Raji (cell line): ENCODE measurements around the gene MAPK7.

ENCODE experiments used
- POLR2A ChIP-seq: IDR thresholded peaks from 2 replicates; pipeline ENCODE4 v1.6.1; 2011; ENCODE audit warnings: low read depth, low read length, control low read depth; ENCODE audit not compliant: insufficient read depth

Gene MAPK7

GRCh38 chr17:19410875-19411620 is 32.8 kb downstream of the MAPK7 start, which contains the start of gene RNF112:
Gene RNF112 (plus strand): TSS chr17:19411232. CDS start chr17:19411409, 177 bp downstream.
- TF ChIP-seq POLR2A, result no peak

DNA sequence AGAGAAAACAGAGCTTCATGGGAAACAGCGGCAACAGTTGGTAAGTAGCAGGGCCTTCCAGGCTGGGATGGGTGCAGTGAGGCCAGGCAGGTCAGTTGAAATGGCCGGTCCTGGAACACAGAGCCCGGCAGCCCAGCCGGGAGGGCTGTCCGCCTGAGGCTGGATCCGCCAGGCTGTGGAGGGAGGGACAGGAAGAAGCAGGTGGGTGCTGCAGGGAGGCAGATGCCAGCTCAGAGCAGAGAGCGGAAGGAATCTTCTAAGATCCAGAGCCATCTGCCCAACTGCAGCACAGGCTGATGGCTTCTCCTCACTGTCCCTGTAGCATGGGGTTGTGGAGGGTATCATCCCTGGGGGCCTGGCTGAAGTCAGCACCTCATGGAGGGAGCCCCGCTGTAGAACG is 33.3 kb downstream of the MAPK7 start:
- TF ChIP-seq POLR2A, result no peak

DNA sequence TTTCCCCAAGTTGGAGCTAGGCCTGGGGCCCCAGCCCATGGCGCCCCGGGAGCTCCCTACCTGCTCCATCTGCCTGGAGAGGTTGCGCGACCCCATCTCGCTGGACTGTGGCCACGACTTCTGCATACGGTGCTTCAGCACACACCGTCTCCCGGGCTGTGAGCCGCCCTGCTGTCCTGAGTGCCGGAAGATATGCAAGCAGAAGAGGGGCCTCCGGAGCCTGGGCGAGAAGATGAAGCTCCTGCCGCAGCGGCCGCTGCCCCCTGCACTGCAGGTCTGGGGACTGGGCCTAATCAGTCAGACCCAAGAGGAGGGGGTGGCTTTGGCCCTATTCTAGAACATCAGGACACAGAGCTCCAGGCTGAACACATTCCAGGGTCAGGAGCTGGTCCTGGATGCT is 34.2 kb downstream of the MAPK7 start:
- TF ChIP-seq POLR2A, result no peak

- no peak for TF ChIP-seq POLR2A
These were observed 34.7 kb downstream of the MAPK7 start for GRCh38 chr17:19412984-19413383.

DNA sequence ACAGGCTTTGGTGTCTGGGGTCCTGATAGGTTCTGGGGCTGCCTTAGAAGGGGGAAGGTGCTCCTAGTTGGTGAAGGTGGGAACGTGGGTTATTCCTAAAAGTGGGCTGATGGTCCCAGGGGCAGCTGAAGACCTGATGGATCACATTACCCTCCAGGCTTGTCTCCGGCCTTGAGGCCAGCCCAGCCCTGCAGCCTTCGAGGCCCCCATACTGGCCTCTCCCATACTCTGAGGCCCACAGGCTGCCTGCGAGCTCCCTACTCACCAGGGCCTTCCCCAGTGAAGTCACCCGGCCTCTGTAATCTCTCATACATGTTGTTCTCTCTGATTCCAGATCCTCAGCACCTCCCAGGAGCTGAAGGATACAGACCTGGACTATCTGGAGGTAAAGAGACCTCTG is 35.5 kb downstream of the MAPK7 start:
- no peak for TF ChIP-seq POLR2A

DNA sequence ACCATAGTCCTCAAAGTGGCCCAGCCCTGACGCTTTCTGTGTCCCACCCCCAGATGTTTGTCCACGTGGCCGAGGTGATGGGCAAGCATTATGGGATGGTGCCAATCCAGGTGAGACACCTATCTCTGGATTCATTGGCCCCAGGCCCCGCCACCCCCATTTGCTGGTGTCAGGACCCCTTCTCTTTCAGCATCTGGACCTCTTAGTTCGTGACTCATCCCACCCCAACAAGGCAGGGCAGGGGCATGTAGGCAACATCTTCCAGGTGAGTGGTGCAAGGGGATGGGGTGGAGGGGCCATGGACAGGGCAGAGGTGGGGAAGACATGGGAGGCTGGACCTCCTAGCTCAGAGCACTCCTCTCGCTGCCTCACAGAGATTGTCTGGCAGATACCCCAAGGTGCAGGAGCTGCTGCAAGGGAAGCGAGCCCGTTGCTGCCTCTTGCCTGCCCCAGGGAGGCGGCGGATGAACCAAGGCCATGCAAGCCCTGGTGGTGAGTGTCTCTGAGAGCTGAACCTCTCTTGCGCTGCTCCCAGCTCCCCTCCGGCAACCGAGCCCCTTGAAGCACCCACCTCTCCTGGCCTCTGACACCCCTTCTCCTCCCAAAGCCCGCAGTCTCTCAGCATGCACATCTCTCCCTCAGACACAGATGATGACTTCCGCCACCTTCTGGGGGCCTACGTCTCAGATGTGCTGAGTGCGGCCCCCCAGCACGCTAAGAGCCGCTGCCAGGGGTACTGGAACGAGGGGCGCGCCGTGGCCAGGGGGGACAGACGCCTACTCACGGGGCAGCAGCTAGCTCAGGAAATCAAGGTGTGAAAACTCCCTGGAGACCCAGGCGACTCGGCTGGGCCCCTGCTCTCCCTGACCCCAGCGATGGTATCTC is 36.3 kb downstream of the MAPK7 start:
- TF ChIP-seq POLR2A, result no peak

DNA sequence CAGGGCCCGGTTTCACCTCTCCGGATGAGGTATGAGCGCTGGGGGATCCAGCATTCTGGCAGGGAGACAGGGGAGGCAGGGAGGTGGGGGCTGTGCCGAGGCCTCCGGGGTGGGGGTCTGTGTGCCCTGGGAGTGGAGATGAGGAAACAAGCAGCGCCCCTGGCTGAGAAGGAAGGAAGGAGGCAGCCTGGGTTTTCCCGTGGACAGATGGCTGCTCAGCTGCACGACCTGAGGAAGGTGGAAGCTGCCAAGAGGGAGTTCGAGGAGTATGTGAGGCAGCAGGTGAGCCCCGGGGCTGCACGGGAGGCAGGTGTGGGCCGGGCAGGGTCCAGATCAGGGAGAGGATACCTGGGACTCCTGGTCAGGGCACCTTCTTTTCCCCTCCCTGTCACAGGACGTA is 37.0 kb downstream of the MAPK7 start:
- no peak for TF ChIP-seq POLR2A

GRCh38 chr17:19415806-19416775 is 37.8 kb downstream of the MAPK7 start:
- no peak for TF ChIP-seq POLR2A

GRCh38 chr17:19417611-19418010 is 39.3 kb downstream of the MAPK7 start:
- TF ChIP-seq POLR2A, result no peak

- no peak for TF ChIP-seq POLR2A
These were observed 40.1 kb downstream of the MAPK7 start for GRCh38 chr17:19418251-19418992.

- no peak for TF ChIP-seq POLR2A
These were observed 42.9 kb downstream of the MAPK7 start for GRCh38 chr17:19421219-19421618.

- no peak for TF ChIP-seq POLR2A
These were observed 43.6 kb downstream of the MAPK7 start for GRCh38 chr17:19421926-19422325.

DNA sequence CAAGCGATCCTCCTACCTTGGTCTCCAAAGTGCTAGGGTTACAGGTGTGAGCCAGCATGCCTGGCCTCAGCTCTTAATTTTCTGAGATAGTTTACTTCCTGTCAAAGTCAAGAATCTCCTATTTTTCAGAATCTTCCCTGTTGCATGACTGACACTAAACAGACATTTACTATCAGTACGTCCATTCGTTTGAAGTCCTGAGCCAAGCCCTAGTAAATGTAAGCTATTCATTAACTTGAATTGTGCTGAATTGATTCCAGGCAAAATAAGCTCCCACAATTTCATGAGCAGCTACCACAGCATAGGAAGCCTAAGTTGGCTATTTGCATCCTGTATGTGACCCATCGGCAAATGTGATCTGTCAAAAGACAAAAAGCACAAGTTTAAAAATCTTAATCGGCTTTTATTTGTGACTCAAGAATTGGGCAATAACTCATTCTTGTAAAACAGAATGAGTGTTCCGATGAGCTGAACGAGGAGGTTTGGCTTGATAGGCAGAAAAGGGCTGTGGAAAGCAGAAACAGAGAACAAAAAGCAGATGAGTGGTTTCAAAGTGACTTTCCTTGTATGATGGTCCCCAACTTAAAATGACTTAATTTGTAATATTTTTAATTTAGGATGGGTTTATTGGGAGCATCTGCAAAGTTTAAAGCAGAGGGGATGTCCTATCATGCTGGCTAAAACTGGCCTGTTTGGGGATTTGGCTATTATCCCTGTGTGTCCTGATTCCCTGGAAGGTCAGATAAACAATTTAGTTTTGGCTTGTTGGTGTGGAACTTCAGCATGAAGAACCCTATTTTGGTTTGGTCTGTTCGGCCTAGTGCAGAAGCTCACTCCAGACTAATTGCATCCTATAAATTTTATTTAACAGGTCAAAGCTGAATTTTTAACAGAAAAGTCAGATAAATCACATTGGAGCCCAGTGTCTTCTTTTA is 46.9 kb downstream of the MAPK7 start:
- TF ChIP-seq POLR2A, result no peak
